Trophoblast cell (in vitro differentiated cells and primary cell): Measurements from ENCODE around the gene UBE2H.
A peak's percentile ranks its signal among the peaks of the same experiment; 100 is the strongest.

ENCODE experiments used
- DNase-seq, 2 donors: peaks; one replicate each; pipeline ENCODE4 v3.0.0-alpha.2; 2016
- H2AFZ ChIP-seq: 2 replicates; pipeline ENCODE4 v1.6.1; 2013; ENCODE audit warnings: low read length, moderate library complexity, mild to moderate bottlenecking; ENCODE audit not compliant: insufficient read depth, poor library complexity
- H2AK5ac ChIP-seq: 2 replicates; pipeline ENCODE4 v1.6.1; 2013; ENCODE audit warnings: mild to moderate bottlenecking, low read length
- H2BK120ac ChIP-seq: 2 replicates; pipeline ENCODE4 v1.6.1; 2013; ENCODE audit warnings: low read length, mild to moderate bottlenecking, moderate library complexity; ENCODE audit not compliant: insufficient read depth, poor library complexity
- H2BK12ac ChIP-seq: 2 replicates; pipeline ENCODE4 v1.6.1; 2013; ENCODE audit warnings: mild to moderate bottlenecking, low read length, moderate library complexity
- H2BK5ac ChIP-seq: 2 replicates; pipeline ENCODE4 v1.6.1; 2013; ENCODE audit warnings: low read length, low read depth, moderate library complexity, mild to moderate bottlenecking; ENCODE audit not compliant: poor library complexity
- H3K14ac ChIP-seq: 2 replicates; pipeline ENCODE4 v1.6.1; 2013; ENCODE audit warnings: mild to moderate bottlenecking, low read length
- H3K18ac ChIP-seq: 2 replicates; pipeline ENCODE4 v1.6.1; 2013; ENCODE audit warnings: mild to moderate bottlenecking, low read length
- H3K23ac ChIP-seq: 2 replicates; pipeline ENCODE4 v1.6.1; 2013; ENCODE audit warnings: low read length
- H3K27ac ChIP-seq: 2 replicates; pipeline ENCODE4 v1.5.1; 2013; ENCODE audit warnings: low read depth, mild to moderate bottlenecking, inconsistent platforms, low read length, moderate library complexity
- H3K27me3 ChIP-seq: 2 replicates; pipeline ENCODE4 v1.6.1; 2013; ENCODE audit warnings: inconsistent platforms, mild to moderate bottlenecking, low read length, moderate library complexity; ENCODE audit not compliant: insufficient read depth
- H3K36me3 ChIP-seq, 2 experiments: 1 replicate in 1 of 2; 2 replicates in 1 of 2; pipeline ENCODE4 v1.6.1; 2013; ENCODE audit warnings: low read length in 2 of 2, mild to moderate bottlenecking in 2 of 2, moderate library complexity in 1 of 2; ENCODE audit not compliant: insufficient read depth in 2 of 2, control insufficient read depth in 1 of 2
- H3K4ac ChIP-seq: 2 replicates; pipeline ENCODE4 v1.6.1; 2013; ENCODE audit warnings: low read depth, mild to moderate bottlenecking, low read length, moderate library complexity
- H3K4me1 ChIP-seq, 2 experiments: 1 replicate in 1 of 2; 2 replicates in 1 of 2; pipeline ENCODE4 v1.6.1; 2013; ENCODE audit warnings: low read length in 2 of 2, mild to moderate bottlenecking in 2 of 2, moderate library complexity in 1 of 2; ENCODE audit not compliant: insufficient read depth in 2 of 2, control insufficient read depth in 1 of 2
- H3K4me2 ChIP-seq: 2 replicates; pipeline ENCODE4 v1.6.1; 2013; ENCODE audit warnings: inconsistent platforms, mild to moderate bottlenecking, low read length, moderate library complexity
- H3K4me3 ChIP-seq: 2 replicates; pipeline ENCODE4 v1.5.1; 2013; ENCODE audit warnings: mild to moderate bottlenecking, low read depth, low read length, inconsistent platforms
- H3K79me1 ChIP-seq: one replicate; pipeline ENCODE4 v1.6.1; 2013; ENCODE audit warnings: low read length
- H3K79me2 ChIP-seq: 2 replicates; pipeline ENCODE4 v1.6.1; 2013; ENCODE audit warnings: low read length, mild to moderate bottlenecking; ENCODE audit not compliant: control insufficient read depth, insufficient read depth, poor library complexity
- H3K9ac ChIP-seq: 2 replicates; pipeline ENCODE4 v1.6.1; 2013; ENCODE audit warnings: mild to moderate bottlenecking, low read length
- H3K9me3 ChIP-seq: 2 replicates; pipeline ENCODE4 v1.6.1; 2013; ENCODE audit warnings: low read depth, mild to moderate bottlenecking, control low read depth, inconsistent platforms, low read length; ENCODE audit not compliant: insufficient read depth
- H4K12ac ChIP-seq: 2 replicates; pipeline ENCODE4 v1.6.1; 2013; ENCODE audit warnings: low read depth, mild to moderate bottlenecking, low read length, moderate library complexity
- H4K8ac ChIP-seq: 2 replicates; pipeline ENCODE4 v1.6.1; 2013; ENCODE audit warnings: low read depth, mild to moderate bottlenecking, low read length, moderate library complexity
- H4K91ac ChIP-seq: one replicate; pipeline ENCODE4 v1.6.1; 2013; ENCODE audit warnings: low read depth, mild to moderate bottlenecking, low read length, moderate library complexity
- WGBS: extraction: QIAGEN DNeasy Blood & Tissue Kit; methylation state at CpG from one replicate; pipeline ENCODE4 v1.1.7; 2013; ENCODE audit warnings: missing lambda C conversion rate; ENCODE audit not compliant: insufficient read length, insufficient coverage; ENCODE audit errors: extremely low coverage; 5-methylcytosine and 5-hydroxymethylcytosine counted together

Gene UBE2H

DNA sequence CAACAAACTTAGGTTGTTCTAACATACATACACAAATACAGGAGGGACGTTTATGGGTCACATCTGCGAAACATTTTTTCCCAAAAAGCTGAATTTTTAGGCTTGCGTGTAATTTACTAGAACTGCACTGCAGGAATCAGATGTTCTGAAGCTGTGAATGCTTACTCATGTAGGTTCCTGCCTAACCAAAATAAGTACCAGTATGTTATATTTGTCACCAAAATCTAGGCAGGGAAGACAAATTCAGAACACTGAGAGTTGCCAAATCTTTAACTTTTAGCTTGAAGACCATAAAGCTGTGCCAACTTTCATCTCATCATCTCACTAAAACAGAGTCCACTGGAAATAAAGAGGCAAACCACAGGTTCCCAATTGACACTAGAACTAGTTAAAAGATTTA is 5.7 kb downstream of the UBE2H start:
- WGBS, result no CpG with 5 or more reads among the region's 3 CpGs
- Histone ChIP-seq H3K27ac (peak overlapping the region; percentile 29), H2AK5ac (no peak overlapping the region), H2BK120ac (no peak overlapping the region), H4K12ac (no peak overlapping the region), H3K4me2 (no peak overlapping the region), H4K8ac (no peak overlapping the region), H3K36me3 (peaks cover 7% of the 10 kb centered on the region in 2 experiments), H3K27me3 (no peaks in the 10 kb centered on the region), H2AFZ (no peak overlapping the region), H2BK5ac (no peak overlapping the region), H3K9ac (no peak overlapping the region), H3K4me1 (peaks cover 4 to 7% of the 10 kb centered on the region in 2 experiments), H3K4ac (peak overlapping the region; percentile 9), H3K79me1 (peaks cover 17% of the 10 kb centered on the region), H4K91ac (no peak overlapping the region), H3K23ac (no peak overlapping the region), H2BK12ac (no peak overlapping the region), H3K18ac (no peak overlapping the region), H3K79me2 (peaks cover 20% of the 10 kb centered on the region), H3K14ac (no peak overlapping the region), H3K9me3 (no peaks in the 10 kb centered on the region), H3K4me3 (no peak overlapping the region)
- DNase-seq, result peak in 1 of 2 donors; percentile 72

DNA sequence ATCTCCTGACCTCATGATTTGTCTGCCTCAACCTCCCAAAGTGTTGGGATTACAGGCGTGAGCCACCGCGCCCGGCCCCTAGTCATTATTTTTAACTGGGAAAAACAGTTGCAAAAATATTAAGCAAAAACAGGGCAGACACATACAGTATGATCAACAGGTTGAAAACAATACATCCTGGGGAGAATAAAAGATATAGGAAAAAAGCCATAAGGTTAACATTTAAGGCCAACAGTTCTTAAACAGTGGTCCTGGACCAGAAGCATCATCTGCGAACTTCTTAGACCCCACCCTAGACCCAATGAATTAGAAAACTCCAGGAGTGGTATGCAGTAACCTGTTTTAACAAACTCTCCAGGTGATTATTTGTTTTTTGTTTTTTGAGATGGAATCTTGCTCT is 6.5 kb downstream of the UBE2H start:
- no peak overlapping the region for H2BK120ac ChIP-seq
- H4K12ac ChIP-seq, result no peak overlapping the region
- no CpG with 5 or more reads among the region's 5 CpGs for WGBS

DNA sequence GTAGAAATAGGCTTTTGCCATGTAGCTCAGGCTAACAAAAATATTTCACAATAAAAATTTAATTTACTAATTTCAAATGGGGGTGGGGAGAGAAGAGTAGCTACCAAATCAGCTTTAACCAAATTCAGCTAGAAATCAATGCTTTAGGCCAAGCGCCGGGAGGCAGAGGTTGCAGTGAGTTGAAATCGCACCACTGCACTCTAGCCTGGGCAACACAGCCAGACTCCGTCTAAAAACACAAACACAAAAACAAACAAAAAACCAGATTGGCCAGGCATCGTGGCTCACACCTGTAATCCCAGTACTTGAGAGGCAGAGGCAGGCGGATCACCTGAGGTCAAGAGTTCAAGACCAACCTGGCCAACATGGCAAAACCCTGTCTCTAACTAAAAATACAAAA is 9.4 kb downstream of the UBE2H start:
- WGBS, result no CpG with 5 or more reads among the region's 6 CpGs

More for the DNA sequence above, 6.5 kb downstream of the UBE2H start:
- no peak overlapping the region for H3K9ac ChIP-seq
- no peak overlapping the region for H4K8ac ChIP-seq
- H3K4ac ChIP-seq, result peak overlapping the region; percentile 56
- no peak overlapping the region for H3K27ac ChIP-seq
- no peaks in the 10 kb centered on the region for H3K9me3 ChIP-seq
- H3K36me3 ChIP-seq, result peaks cover 7% of the 10 kb centered on the region in 2 experiments
- H3K4me3 ChIP-seq, result no peak overlapping the region
- DNase-seq, result no peak
- no peak overlapping the region for H2AFZ ChIP-seq
- H3K79me2 ChIP-seq, result peaks cover 12% of the 10 kb centered on the region
- H3K4me2 ChIP-seq, result no peak overlapping the region
- H2BK5ac ChIP-seq, result no peak overlapping the region
- no peak overlapping the region for H2AK5ac ChIP-seq
- no peak overlapping the region for H4K91ac ChIP-seq
- no peak overlapping the region for H3K14ac ChIP-seq
- H3K18ac ChIP-seq, result no peak overlapping the region
- H3K79me1 ChIP-seq, result peaks cover 11% of the 10 kb centered on the region
- peaks cover 4 to 8% of the 10 kb centered on the region in 2 experiments for H3K4me1 ChIP-seq
- H3K27me3 ChIP-seq, result no peaks in the 10 kb centered on the region
- no peak overlapping the region for H2BK12ac ChIP-seq
- no peak overlapping the region for H3K23ac ChIP-seq

DNA sequence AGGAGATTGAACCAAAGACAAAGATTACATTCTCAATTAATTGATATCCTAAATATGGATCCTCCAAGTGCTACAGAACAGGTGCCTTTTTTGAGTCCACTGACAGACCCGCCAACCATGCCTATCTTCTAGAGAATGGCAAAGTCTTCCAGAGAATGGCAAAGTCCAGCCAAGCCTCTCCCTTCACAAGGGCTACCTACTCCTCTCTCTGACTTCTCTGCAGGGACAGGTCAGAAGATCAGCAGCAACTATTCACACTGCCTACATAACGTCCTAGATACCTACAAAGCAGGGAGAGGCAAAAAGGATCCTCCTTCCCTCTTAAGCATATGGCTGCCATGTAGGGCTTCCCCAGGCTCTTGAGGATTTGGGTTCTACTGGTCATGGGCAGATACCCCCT is 12.4 kb downstream of the UBE2H start:
- Histone ChIP-seq H3K4me3 (no peak overlapping the region), H3K23ac (no peak overlapping the region)

More for the DNA sequence above, 9.4 kb downstream of the UBE2H start:
- Histone ChIP-seq H3K9me3 (no peaks in the 10 kb centered on the region), H2BK12ac (no peak overlapping the region), H3K36me3 (peaks cover 7 to 11% of the 10 kb centered on the region in 2 experiments), H2AK5ac (no peak overlapping the region), H3K4me2 (no peak overlapping the region), H3K18ac (no peak overlapping the region), H3K4ac (peak overlapping the region; percentile 27), H2BK5ac (no peak overlapping the region), H3K27me3 (no peaks in the 10 kb centered on the region), H4K91ac (no peak overlapping the region), H3K79me2 (peaks cover 7% of the 10 kb centered on the region), H3K23ac (no peak overlapping the region), H3K27ac (no peak overlapping the region), H3K9ac (no peak overlapping the region), H2BK120ac (no peak overlapping the region), H3K4me1 (peaks cover 3 to 9% of the 10 kb centered on the region in 2 experiments), H4K8ac (no peak overlapping the region), H3K4me3 (no peak overlapping the region), H3K14ac (no peak overlapping the region), H4K12ac (no peak overlapping the region), H2AFZ (no peak overlapping the region), H3K79me1 (peaks cover 1% of the 10 kb centered on the region)
- DNase-seq, result no peak

More for the DNA sequence above, 12.4 kb downstream of the UBE2H start:
- no peak overlapping the region for H3K4me2 ChIP-seq
- no peak overlapping the region for H3K9ac ChIP-seq
- H3K4ac ChIP-seq, result no peak overlapping the region
- no peak overlapping the region for H2AK5ac ChIP-seq
- no peak overlapping the region for H4K8ac ChIP-seq
- DNase-seq, result no peak
- no peaks in the 10 kb centered on the region for H3K27me3 ChIP-seq
- no peak overlapping the region for H3K14ac ChIP-seq
- no peak overlapping the region for H2BK5ac ChIP-seq
- no peak overlapping the region for H3K27ac ChIP-seq
- peaks cover 10 to 12% of the 10 kb centered on the region in 2 experiments for H3K36me3 ChIP-seq
- no peak overlapping the region for H2BK120ac ChIP-seq
- H4K91ac ChIP-seq, result no peak overlapping the region
- H2AFZ ChIP-seq, result no peak overlapping the region
- H3K18ac ChIP-seq, result no peak overlapping the region
- no peak overlapping the region for H4K12ac ChIP-seq
- peaks cover 3% of the 10 kb centered on the region for H3K79me2 ChIP-seq
- WGBS, result no CpG with 5 or more reads among the region's 2 CpGs
- no peaks in the 10 kb centered on the region for H3K79me1 ChIP-seq
- peaks cover 0 to 3% of the 10 kb centered on the region in 2 experiments for H3K4me1 ChIP-seq
- no peak overlapping the region for H2BK12ac ChIP-seq
- H3K9me3 ChIP-seq, result no peaks in the 10 kb centered on the region
